ENCODE data around the gene BEND6.
"Not testable (repeated sequence)": the region's sequence is repeated elsewhere in the genome, so short reads cannot be mapped to it uniquely, and the experiment has no call there.

BEND6 gene

GRCh38 chr6:57035549-57035948 is 80.6 kb downstream of the BEND6 start:
- DNase-seq (ENCODE audit: low spot score) = no peak

DNA sequence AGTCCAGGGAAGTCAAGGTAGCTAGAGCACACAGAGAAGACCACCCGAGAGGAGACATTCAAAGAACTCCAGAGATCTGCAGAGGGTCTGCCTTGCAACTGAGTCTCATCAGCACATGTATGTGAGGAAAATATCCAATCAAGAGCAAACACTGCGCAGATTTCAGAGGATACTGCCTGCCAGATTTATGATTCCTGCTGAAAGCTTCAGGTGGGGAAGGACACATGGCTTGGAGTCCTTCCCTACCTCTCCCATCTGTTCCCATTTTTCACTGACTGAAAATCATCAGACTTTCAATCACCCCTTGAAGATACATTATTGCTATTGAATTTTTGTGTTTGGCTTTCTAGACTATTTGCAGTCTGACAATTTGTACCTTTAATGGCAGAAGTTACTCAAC is 84.0 kb downstream of the BEND6 start:
- DNase-seq (ENCODE audit: low spot score) = no peak

- DNase-seq (ENCODE audit: low spot score) = no peak
Observed at GRCh38 chr6:57040011-57040410, 85.1 kb downstream of the BEND6 start.

DNA sequence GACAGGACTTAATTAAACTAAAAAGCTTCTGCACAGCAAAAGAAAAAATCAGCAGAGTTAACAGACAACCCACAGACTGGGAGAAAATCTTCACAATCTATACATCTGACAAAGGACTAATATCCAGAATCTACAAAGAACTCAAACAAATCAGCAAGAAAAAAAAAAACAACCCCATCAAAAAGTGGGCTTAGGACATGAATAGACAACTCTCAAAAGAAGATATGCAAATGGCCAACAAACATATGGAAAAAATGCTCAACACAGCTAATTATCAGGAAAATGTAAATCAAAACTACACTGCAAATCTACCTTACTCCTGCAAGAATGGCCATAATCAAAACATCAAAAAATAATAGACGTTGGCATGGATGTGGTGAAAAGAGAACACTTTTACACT is 89.2 kb downstream of the BEND6 start:
- DNase-seq (ENCODE audit: low spot score) = not testable (repeated sequence)

- DNase-seq (ENCODE audit: low spot score) = no peak
Observed at GRCh38 chr6:57044568-57044967, 89.7 kb downstream of the BEND6 start.

GRCh38 chr6:57046332-57047256 is 91.7 kb downstream of the BEND6 start, which contains the start of gene KIAA1586:
KIAA1586 (plus strand) TSS chr6:57046693; CDS start chr6:57046756, 63 bp downstream.
- peak; percentile 80 for DNase-seq (ENCODE audit: low spot score)

DNA sequence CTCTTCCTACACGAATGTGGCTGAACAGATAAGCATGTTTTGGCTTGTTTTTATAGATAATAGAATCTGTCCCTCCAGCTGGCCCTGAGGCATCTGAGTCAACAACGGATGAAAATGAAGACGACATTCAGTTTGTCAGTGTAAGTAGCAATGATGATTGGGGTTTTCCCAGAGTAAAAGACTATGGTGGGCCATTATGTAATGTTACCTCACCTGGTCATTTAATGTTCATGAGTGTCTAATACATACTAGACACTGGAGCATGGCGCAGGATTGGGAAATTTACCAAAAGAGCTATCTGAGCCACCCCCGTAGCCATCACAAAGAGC is 92.3 kb downstream of the BEND6 start:
- DNase-seq (ENCODE audit: low spot score) = not testable (repeated sequence)

DNA sequence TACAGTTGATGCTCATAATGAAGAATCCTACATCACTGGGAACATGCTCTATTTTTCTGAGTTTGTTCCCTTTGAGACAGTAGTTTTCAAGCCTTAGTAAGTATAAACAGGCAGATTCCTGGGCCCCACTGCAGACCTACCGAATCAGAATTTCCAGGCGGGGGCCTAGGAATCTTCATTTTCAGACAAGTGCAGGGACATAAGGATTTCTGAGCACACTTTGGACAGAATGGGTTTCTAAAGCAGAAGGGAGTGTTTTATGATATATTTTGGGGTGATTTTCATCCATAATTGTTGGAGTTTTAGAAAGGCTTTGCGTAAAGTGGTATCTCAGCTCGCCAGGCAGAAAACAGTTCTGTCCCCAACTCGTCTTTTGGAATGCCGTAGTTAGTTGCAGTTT is 93.0 kb downstream of the BEND6 start:
- DNase-seq (ENCODE audit: low spot score) = not testable (repeated sequence)

DNA sequence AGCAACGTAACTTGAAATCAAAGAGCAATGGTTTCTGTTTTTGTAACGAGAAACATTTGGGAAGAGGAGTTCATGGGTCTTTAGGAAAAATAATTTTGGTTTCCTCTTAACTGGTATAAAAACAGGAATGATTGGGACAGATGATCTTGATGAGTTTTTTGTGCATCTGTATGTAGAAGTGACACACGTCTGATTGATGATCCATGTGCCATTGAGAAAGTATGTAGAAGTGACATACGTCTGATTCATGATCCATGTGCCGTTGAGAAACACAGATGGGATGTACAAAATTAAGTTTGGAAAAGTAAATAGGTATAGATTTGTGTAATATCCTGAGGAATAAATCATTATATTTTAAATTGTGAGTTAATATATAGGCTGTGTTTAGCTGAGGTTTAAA is 93.7 kb downstream of the BEND6 start:
- no peak for DNase-seq (ENCODE audit: low spot score)

DNA sequence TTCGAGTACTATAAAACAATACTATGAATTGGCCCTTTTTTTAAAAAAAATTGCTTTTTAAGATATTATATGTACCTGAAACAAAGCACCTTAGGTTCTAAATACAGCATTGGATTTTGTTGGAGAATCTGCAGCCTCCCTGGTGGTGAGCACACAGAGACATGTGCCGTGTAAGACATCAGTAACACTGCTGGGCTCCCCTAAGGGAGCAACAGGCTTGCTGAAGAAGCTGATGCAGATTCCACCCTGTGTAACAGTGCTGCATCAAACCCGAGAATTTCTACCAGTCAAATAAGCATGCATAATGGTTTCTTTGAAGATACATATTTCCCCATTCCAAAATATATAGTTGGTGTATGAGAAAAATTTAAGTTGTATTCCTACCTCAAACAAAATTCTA is 108.9 kb downstream of the BEND6 start:
- DNase-seq (ENCODE audit: low spot score) = no peak

GRCh38 chr6:57064809-57065208 is 109.9 kb downstream of the BEND6 start:
- DNase-seq (ENCODE audit: low spot score) = no peak

- no peak for DNase-seq (ENCODE audit: low spot score)
Observed at GRCh38 chr6:57068061-57068460, 113.2 kb downstream of the BEND6 start.

- no peak for DNase-seq (ENCODE audit: low spot score)
Observed at GRCh38 chr6:57069228-57069627, 114.3 kb downstream of the BEND6 start.

- no peak for DNase-seq (ENCODE audit: low spot score)
Observed at GRCh38 chr6:57069920-57070331, 115.0 kb downstream of the BEND6 start.

DNA sequence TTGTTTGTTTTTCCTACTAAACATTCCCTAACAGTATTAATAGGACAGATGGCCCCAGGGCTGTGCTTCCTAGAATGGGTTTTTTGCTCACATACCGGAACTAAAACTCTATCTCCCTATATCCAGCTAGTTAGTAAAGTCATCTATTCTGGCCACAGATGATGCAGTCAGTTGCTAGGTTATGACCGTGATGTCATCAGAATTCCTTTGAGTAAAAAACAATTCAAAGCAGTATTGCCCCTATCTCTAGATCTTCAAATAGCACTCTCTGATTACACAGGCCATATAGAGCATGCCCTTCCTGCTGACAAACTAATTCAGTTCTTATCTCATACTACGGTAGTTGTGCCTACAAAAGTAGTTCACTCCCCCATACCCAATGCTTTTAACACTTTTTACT is 117.2 kb downstream of the BEND6 start:
- DNase-seq (ENCODE audit: low spot score) = no peak

GRCh38 chr6:57074383-57074782 is 119.5 kb downstream of the BEND6 start:
- DNase-seq (ENCODE audit: low spot score) = no peak

DNA sequence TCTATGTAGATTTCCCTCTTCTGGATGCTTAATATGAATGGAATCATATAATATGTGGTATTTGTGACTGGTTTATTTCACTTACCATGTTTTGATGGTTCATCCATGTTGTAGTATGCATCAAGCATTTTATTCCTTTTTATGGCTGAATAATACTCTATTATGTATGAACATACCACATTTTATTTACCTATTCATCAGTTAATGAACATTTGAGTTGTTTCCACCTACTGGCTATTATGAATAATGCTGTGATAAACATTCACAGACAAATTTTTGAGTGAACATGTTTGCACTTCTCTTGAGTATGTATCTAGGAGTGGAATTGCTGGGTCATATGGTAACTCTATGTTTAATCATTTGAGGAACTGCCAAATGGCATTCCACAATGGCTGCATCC is 120.2 kb downstream of the BEND6 start:
- DNase-seq (ENCODE audit: low spot score) = no peak
